GM18867 (cell line): Measurements from ENCODE around the gene EGFL7.

Experiments
- ATAC-seq: cut with Tn5 transposase; IDR thresholded peaks from one replicate; pipeline ENCODE4 v1.9.1; 2021; ENCODE audit warnings: mild to moderate bottlenecking, moderate library complexity; ENCODE audit not compliant: unreplicated experiment

EGFL7 gene

GRCh38 chr9:136662656-136663581 is at the start of gene EGFL7:
EGFL7 (plus strand) TSS chr9:136662916; CDS start chr9:136668283, 5,367 bp downstream.
- no peak for ATAC-seq

- ATAC-seq = no peak
Observed at GRCh38 chr9:136613824-136614371, 48.8 kb upstream of the EGFL7 start.

- ATAC-seq = no peak
Observed at GRCh38 chr9:136614372-136614922, 48.3 kb upstream of the EGFL7 start.

- ATAC-seq = no peak
Observed at GRCh38 chr9:136614967-136615623, 47.6 kb upstream of the EGFL7 start.

- ATAC-seq = no peak
Observed at GRCh38 chr9:136615631-136616306, 46.9 kb upstream of the EGFL7 start.

- ATAC-seq = no peak
Observed at GRCh38 chr9:136616307-136616635, 46.4 kb upstream of the EGFL7 start.

GRCh38 chr9:136616948-136617695 is 45.6 kb upstream of the EGFL7 start:
- no peak for ATAC-seq

GRCh38 chr9:136617746-136618579 is 44.8 kb upstream of the EGFL7 start:
- no peak for ATAC-seq

- no peak for ATAC-seq
Observed at GRCh38 chr9:136618580-136619547, 43.9 kb upstream of the EGFL7 start.

- no peak for ATAC-seq
Observed at GRCh38 chr9:136619742-136620440, 42.8 kb upstream of the EGFL7 start.

- ATAC-seq = no peak
Observed at GRCh38 chr9:136620441-136621018, 42.2 kb upstream of the EGFL7 start.

- ATAC-seq = no peak
Observed at GRCh38 chr9:136621019-136621733, 41.5 kb upstream of the EGFL7 start.

GRCh38 chr9:136621734-136622093 is 41.0 kb upstream of the EGFL7 start:
- ATAC-seq = no peak

GRCh38 chr9:136622538-136622948 is 40.2 kb upstream of the EGFL7 start:
- ATAC-seq = no peak

- no peak for ATAC-seq
Observed at GRCh38 chr9:136623016-136623841, 39.5 kb upstream of the EGFL7 start.

GRCh38 chr9:136623842-136624183 is 38.9 kb upstream of the EGFL7 start:
- ATAC-seq = no peak
